Stimulated activated CD4-positive, alpha-beta T cell treated with anti-CD3 and anti-CD28 coated beads, Interleukin-2, amount 100 ng/mL, for 48 hours (primary cell): Measurements from ENCODE around the gene RAG1.

ENCODE experiments used
- DNase-seq, 2 donors: peaks; one replicate each; pipeline ENCODE4 v3.0.0-alpha.2; 2020

RAG1 gene

GRCh38 chr11:36591433-36591832 lies 23.6 kb downstream of the RAG1 start:
- DNase-seq, result no peak

DNA sequence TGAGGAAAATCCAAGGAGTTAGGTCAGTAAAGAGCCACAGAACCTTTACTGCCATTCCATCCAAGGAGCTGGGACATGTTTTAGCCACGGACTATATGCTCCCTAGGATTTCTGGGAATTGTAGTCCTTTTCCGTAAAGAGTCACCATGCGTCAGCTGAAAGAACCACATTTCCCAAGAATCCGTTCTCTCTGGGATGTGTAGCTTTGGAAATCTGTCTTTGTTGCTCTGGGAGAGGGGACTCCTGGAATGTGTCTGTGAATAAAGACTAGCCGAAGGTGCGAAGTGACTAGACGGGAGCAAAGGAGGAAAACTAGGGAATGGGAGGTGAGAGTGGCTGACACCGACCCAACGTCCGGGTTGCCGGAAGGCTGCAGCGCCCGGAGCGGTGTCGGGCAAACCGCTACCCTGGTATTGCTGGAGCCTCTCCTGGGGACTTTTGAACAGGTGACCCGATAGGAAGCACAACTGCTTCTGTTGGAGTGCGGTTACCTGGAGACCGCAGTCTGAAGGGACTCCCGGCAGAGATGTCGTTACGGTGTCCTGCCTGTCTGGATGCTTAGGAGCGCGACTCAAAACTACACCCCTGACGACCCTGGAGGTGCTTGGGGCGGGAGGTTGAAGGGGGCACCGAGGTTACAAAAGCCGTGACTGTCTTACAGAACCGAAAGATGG lies 26.6 kb downstream of the RAG1 start, which contains the start of gene IFTAP:
TSS of gene IFTAP (plus strand) at position 187 of the 674 bp plus-strand sequence. CDS start 15,602 bp downstream, outside the sequence.
- DNase-seq, result peak; percentile 2 to 13

DNA sequence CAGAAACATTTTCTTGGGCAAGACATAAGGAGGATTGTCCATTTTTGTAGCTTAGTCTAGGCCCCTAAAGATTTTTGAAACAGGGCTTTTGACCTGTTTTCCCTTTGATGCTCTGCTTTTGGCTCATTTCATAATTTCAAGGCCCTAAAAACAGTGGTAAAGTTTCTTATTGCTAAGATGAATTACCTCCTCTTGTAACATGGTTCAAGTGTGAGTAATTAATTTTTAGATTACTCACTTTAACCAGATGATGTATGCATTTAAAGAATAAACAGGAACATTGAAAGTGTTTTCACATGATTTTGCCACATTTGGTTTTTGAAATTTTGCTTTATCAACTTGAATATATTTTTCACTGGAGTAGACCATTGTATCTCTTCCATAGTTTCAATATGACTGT lies 29.1 kb downstream of the RAG1 start:
- no peak for DNase-seq

DNA sequence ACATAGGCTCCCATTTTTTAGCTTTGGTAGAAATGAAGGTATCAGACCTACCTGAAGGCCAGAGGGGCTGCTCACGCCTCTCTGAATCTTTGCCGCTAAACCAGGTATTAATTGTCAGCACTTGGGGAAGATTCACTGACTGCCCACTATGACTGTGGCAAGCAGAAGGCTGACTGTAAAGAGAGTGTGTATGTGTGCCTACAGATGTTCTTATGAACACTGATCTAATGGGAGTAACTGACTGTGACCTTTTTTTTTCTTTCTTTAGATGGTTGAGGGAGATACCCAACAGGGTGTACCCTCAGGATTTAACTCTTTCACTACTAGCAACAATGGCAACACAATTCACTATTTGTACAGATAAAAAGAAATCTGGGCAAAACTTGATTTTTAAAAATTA lies 30.2 kb downstream of the RAG1 start, which contains the start of gene RAG2:
TSS of gene RAG2 (minus strand) at position 186 of the 400 bp plus-strand sequence. CDS start 4,068 bp downstream, outside the sequence.
- no peak for DNase-seq

DNA sequence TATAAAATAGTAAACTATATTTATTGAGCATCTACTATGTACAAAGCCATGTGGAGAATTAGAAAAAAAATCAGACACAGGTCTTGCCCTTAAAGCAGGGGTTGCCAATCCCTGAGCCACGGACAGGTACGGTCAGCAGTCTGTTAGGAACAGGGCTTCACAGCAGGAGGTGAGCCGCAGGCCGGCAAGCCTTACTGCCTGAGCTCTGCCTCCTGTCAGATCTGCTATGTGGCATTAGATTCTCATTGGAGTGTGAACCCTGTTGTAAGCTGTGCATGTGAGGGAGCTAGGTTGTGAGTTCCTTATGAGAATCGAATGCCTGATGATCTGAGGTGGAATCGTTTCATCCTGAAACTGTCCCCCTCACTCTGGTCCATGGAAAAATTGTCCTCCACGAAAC lies 32.4 kb downstream of the RAG1 start:
- DNase-seq, result no peak

DNA sequence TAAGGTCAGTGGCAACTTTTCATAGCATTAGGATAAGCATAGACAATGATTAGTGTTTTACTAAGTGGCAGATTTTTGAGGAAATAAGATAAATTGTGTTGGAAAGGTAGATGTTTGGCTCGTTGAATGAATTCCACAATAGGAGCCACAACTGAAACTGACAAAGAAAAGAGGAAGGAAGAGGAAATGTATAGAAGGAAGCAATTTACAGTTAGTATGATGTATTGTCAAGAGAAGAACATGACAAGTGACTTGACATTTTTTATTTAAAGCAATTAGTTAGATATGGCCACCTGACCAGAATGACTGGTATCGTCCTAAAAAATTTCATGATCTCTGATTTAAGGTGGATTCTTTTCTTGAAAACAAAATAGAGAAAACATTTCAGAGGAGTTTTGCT lies 33.3 kb downstream of the RAG1 start:
- DNase-seq, result no peak

DNA sequence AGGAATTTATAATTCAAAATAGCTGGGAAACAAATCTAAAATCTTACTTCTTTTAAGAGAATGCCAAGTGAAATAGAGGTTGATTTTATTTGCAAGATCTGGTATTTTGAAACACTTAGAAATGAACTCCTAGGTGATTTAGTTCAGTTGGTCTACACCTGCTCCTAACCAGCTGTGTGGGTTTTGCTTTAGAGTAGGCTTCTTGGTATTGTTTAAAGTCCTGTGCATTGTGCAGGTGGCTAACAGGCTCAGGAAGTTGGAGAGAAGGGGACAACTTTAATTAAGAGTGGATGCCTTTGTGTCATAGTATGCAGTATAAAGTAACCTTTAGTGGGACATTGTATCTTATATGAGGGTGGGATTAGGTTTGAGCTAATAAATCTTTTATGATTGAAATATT lies 34.3 kb downstream of the RAG1 start:
- DNase-seq, result no peak

GRCh38 chr11:36605221-36606216 lies 37.7 kb downstream of the RAG1 start:
- no peak for DNase-seq

DNA sequence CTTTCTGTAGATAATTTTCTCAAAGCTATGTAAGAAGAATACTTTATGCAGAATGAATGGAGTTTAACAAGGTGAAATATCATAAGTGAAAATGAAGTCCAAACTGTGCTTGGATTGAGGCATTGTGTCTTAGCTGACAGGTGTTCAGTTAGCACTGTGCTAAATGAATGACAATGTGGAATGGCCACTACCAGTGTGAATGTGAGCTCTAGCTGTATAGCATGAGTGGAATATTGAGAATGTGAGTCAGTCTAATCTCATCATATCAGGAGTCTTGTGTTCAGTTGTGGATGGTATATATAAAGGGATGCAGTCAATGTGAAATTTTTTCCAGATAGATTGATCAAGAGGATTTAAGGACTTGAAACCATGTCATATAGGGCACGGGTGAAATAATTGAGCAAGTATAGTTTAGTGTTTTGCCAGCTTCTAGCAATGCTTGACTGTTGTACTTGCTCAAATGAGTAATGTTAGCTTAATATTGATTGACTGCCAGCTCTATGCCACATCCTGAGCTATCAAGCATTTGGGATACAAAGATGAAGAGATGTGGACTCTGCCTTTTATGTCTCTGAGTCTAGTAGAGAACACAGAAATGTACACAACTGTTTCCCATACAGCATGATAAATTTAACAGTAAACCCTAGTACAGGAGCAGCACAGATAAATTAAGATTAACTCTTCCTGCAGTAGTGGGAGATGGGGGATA lies 40.8 kb downstream of the RAG1 start:
- no peak for DNase-seq

- no peak for DNase-seq
Measured at GRCh38 chr11:36609383-36609782, 41.6 kb downstream of the RAG1 start.

DNA sequence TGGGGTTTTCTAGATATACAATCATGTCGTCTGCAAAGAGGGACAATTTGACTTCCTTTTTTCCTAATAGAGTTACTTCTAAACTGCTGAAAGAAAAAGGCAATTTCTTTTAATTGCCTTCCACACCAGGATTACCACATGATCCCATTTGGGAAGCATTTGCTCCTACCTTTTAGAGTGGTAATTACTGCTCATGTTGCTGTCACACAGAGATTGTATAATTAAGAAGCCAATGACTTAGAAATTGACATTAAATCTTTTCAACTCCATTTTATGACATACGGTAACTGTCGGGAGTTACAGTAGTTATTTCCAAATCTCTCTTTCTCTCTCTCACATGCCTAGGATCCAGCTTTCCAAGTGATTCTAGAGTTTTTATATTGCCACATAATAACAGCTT lies 48.0 kb downstream of the RAG1 start:
- DNase-seq, result no peak

DNA sequence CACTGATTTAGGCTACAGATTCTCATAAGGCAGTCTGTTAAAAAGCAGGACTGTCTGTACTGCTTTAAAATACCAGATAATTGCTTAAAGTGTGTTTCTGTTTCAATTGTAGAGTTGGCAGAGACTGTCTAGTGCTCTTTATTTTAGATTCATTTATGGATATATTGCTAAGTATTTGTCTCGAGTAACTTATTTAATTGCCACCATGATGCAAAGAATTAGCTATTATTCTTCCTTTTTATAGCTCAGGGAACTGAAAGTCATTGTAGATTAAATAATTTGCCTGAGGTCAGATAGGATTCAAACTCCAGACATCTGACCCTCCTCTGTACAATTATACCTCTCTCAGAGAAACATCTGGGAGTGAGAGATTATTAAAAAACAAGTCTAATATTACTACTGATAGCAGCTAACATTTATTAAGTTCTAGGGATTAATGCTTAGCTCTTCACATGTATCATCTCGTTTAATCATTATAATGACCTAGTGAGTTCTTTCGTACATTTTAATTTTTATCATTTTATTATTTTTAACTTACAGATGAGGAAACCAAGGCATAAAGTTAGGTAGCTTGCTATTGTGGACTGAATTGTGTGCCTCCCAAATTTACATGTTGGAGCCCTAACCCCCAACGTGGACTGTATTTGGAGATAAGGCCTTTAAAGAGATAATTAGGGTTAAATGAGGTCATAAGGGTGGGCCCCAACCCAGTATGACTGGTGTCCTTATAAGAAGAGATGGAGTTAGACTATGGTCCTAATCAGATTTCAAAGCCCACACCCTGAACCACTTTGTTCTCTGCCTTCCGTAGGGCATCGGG lies 49.9 kb downstream of the RAG1 start:
- DNase-seq, result no peak

DNA sequence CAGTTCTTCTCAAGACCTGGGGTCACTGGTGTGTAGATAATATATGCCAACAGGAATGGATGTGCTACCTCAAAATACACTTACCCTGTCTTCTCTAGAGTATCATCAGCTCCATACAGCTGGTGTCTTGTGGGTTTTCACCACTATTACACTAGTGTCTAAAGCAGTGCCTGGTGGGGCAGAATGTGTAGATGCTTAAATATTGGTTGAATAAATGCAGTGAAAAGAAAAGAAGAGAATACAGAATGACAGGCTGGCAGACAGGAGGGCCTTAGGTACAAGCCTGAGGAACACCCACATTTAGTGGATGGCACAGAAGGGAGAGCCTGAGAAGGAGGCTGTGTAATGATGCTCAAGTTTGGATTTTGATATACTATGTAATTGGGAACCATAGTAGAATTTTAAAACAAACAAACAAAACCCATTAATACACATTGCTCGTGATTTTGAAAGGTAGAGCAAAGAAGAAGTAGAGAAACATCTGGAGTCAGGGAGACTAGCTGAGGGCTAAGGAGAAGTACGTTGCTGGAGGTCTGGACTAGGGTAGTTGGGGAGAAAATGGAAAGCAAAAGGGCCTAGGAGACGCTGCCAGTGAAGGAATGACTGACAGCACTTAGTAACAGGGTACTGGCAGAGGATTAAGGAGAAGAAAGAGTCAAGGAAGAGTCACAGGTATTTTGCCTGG lies 50.7 kb downstream of the RAG1 start:
- DNase-seq, result no peak

- DNase-seq, result no peak
Measured at GRCh38 chr11:36619502-36619901, 51.7 kb downstream of the RAG1 start.

DNA sequence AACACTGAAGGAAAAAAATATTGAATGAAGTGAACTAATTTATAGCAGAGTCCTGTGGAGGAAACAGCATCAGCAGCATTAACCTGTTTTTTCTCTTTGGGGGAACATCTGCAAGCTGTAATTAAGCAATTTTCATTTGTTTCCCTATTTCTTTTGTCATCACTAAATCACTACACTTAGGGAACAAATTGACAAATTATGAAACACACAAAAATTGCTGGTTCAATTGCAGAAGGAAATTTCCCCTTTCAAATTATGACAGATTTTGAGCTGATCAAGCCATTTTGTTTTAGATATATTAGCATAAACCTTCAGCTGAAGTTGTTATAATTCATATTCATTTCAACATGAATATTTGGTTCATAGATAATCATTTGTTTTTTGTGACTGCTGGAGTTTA lies 52.4 kb downstream of the RAG1 start:
- no peak for DNase-seq

- no peak for DNase-seq
Measured at GRCh38 chr11:36622431-36623136, 54.8 kb downstream of the RAG1 start.

DNA sequence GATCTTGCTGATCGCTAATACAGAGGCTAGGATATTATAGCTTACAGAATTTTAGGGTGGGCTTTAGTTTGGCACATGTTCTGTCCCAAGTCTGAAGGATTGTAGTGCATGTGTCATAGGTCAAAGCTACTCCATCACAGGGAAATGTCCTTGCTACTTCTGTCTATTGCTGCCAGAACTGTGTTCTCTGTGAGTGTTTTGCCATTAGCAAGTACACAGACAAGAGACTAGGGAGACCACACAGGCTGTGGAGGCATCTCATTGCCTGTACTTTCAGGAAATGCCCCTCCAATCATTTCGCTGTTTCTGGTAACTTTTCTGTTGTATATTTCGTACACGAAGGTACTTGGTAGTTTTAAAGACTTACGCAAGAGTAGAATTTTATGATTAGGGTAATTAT lies 55.7 kb downstream of the RAG1 start:
- DNase-seq, result no peak

GRCh38 chr11:36627006-36627405 lies 59.2 kb downstream of the RAG1 start:
- DNase-seq, result no peak

GRCh38 chr11:36627471-36627870 lies 59.7 kb downstream of the RAG1 start:
- no peak for DNase-seq

DNA sequence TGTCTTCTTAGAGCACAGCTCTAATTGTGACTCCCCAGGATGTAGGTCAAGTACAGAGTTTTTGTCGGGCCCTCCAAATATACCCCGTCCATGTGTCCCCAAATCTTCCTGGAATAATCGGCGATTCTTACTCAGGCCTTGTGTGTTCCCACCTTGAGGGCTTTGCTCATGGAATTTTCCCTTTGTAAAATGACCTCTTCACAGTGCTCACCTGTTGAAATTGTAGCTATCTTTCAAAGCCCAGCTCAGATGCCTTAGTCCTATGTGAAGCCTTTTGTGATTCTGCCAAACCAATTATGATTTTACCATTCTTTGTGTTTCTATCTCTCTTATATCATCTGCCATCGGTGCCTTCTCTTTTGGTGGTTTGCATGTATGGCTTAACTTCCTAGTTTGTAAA lies 60.3 kb downstream of the RAG1 start:
- DNase-seq, result no peak

GRCh38 chr11:36628765-36629244 lies 61.0 kb downstream of the RAG1 start:
- no peak for DNase-seq
